ENCODE data around the gene SPIRE1. TPM values are rescaled to one million over a fixed set of nuclear protein-coding genes. Genes with fewer than 3 reads are reported as not detected.
"Not testable (repeated sequence)": the region's sequence is repeated elsewhere in the genome, so short reads cannot be mapped to it uniquely, and the experiment has no call there.

The SPIRE1 gene
- total and polyA plus RNA-seq, 7 donors: 15.5 to 82.3 (median 39.6) TPM

DNA sequence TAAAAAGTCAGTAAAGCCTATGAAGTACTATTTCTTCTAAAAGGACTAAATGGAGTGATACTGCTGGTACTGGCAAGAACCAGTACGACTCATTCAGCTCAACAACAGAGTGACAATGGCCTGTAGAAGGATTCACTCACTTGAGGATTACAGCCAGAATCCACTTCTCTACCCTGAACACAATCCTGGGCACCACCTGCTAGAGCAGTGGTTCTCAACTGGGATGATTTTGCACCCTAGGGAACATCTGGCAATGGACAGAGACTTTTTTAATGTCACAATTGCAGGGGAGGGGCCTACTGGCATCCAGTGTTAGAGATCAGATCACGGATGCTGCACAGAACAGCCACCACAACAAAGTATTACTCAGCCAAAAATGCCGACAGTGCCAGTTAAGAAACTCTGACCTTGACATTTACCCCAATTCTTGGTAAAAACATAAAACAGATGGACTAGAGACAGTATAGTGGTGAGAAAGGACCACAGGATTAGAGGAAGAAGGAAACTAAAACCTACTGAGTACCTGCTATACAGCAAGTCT is 5.0 kb downstream of the SPIRE1 start:
- peaks cover 26% of the 10 kb centered on the region for H3K4me1 ChIP-seq
- ATAC-seq (peak in 3 of 4 donors; percentile 40 to 75 (median 45)), DNase-seq (peak in 1 of 2 donors; percentile 18)
- H3K27me3 ChIP-seq (ENCODE audit: insufficient read depth in 3 of 3, low read length in 2 of 3): no peaks in the 10 kb centered on the region
- WGBS, 3 donors: 23 to 31% (median 29%) methylated on average over 3 of the region's 3 CpGs
- H3K9me3 ChIP-seq: no peaks in the 10 kb centered on the region
- no peak overlapping the region for H3K4me3 ChIP-seq
- H3K36me3 ChIP-seq (ENCODE audit: insufficient read depth in 1 of 2, low read depth in 1 of 2): no peaks in the 10 kb centered on the region
- intact Hi-C loops (cut with DNase I): no loop called here
- H3K27ac ChIP-seq: peak overlapping the region; percentile 46
- no peak for TF ChIP-seq CTCF (IDR thresholded peaks at IDR 0.05)

GRCh38 chr18:12651651-12652050 is 6.3 kb downstream of the SPIRE1 start:
- no peak for DNase-seq
- 59 to 66% (median 63%) methylated on average over 4 of the region's 4 CpGs for WGBS, 3 donors
- no peak for TF ChIP-seq CTCF (IDR thresholded peaks at IDR 0.05)
- ATAC-seq: no peak
- Histone ChIP-seq H3K27me3 (ENCODE audit: insufficient read depth in 3 of 3, low read length in 2 of 3) (no peaks in the 10 kb centered on the region), H3K9me3 (no peaks in the 10 kb centered on the region), H3K4me1 (peaks cover 26% of the 10 kb centered on the region), H3K27ac (no peak overlapping the region), H3K36me3 (ENCODE audit: insufficient read depth in 1 of 2, low read depth in 1 of 2) (no peaks in the 10 kb centered on the region), H3K4me3 (no peak overlapping the region)
- intact Hi-C loops (cut with DNase I): no loop called here

- ATAC-seq: no peak
- WGBS, 3 donors: 89 to 91% (median 89%) methylated on average over 3 of the region's 3 CpGs
- Histone ChIP-seq H3K27ac (no peak overlapping the region), H3K4me1 (peaks cover 39% of the 10 kb centered on the region), H3K4me3 (no peak overlapping the region), H3K9me3 (no peaks in the 10 kb centered on the region), H3K36me3 (ENCODE audit: insufficient read depth in 1 of 2, low read depth in 1 of 2) (no peaks in the 10 kb centered on the region), H3K27me3 (ENCODE audit: insufficient read depth in 3 of 3, low read length in 2 of 3) (no peaks in the 10 kb centered on the region)
- no peak for DNase-seq
- intact Hi-C loops (cut with DNase I): no loop called here
- no peak for TF ChIP-seq CTCF (IDR thresholded peaks at IDR 0.05)
Measured at GRCh38 chr18:12647773-12648172, 10.1 kb downstream of the SPIRE1 start.

- no peaks in the 10 kb centered on the region for H3K9me3 ChIP-seq
- peak overlapping the region; percentile 44 for H3K4me3 ChIP-seq
- H3K27ac ChIP-seq: peak overlapping the region; percentile 82
- no peak for TF ChIP-seq CTCF (IDR thresholded peaks at IDR 0.05)
- peaks cover 31% of the 10 kb centered on the region for H3K4me1 ChIP-seq
- DNase-seq (peak; percentile 30 to 62), ATAC-seq (peak; percentile 97 to 99 (median 98))
- intact Hi-C loops (cut with DNase I): no loop called here
- 23 to 27% (median 25%) methylated on average over 10 of the region's 10 CpGs for WGBS, 3 donors
- no peaks in the 10 kb centered on the region for H3K27me3 ChIP-seq (ENCODE audit: insufficient read depth in 3 of 3, low read length in 2 of 3)
- no peaks in the 10 kb centered on the region for H3K36me3 ChIP-seq (ENCODE audit: insufficient read depth in 1 of 2, low read depth in 1 of 2)
Measured at GRCh38 chr18:12645751-12646203, 12.1 kb downstream of the SPIRE1 start.

GRCh38 chr18:12645254-12645653 is 12.7 kb downstream of the SPIRE1 start:
- no peak for DNase-seq
- Histone ChIP-seq H3K36me3 (ENCODE audit: insufficient read depth in 1 of 2, low read depth in 1 of 2) (no peaks in the 10 kb centered on the region), H3K4me3 (peak overlapping the region; percentile 44), H3K27ac (peak overlapping the region; percentile 82), H3K4me1 (peaks cover 31% of the 10 kb centered on the region), H3K27me3 (ENCODE audit: insufficient read depth in 3 of 3, low read length in 2 of 3) (no peaks in the 10 kb centered on the region), H3K9me3 (no peaks in the 10 kb centered on the region)
- intact Hi-C loops (cut with DNase I): no loop called here
- TF ChIP-seq CTCF (IDR thresholded peaks at IDR 0.05): no peak
- ATAC-seq: peak in 2 of 4 donors; percentile 24 to 25

- H3K27ac ChIP-seq; DNase-seq; ATAC-seq; H3K4me3 ChIP-seq; intact Hi-C loops (cut with DNase I); H3K9me3 ChIP-seq; H3K36me3 ChIP-seq (ENCODE audit: insufficient read depth in 1 of 2, low read depth in 1 of 2); H3K27me3 ChIP-seq (ENCODE audit: insufficient read depth in 3 of 3, low read length in 2 of 3): not testable (repeated sequence)
- WGBS, 3 donors: 95 to 99% (median 96%) methylated on average over 5 of the region's 5 CpGs
- peaks cover 31% of the 10 kb centered on the region for H3K4me1 ChIP-seq
Measured at GRCh38 chr18:12643756-12644155, 14.2 kb downstream of the SPIRE1 start.
